ENCODE data around the gene LCT. TPM values are rescaled to one million over a fixed set of nuclear protein-coding genes. Genes with fewer than 3 reads are reported as not detected.
A peak's percentile ranks its signal among the peaks of the same experiment; 100 is the strongest.

The LCT gene
- total RNA-seq, 1 donor from 2014 or later = 0.19 TPM

GRCh38 chr2:135755573-135755972, 81.4 kb downstream of the LCT start:
- TF ChIP-seq CTCF (IDR thresholded peaks at IDR 0.05; ENCODE audit: unreplicated experiment) = no peak
- H3K9me3 Mint-ChIP-seq (ENCODE audit: low read depth) = peaks cover 11% of the 10 kb centered on the region
- DNase-seq (ENCODE audit: low spot score, unreplicated experiment) = no peak
- no peak overlapping the region for H3K27ac Mint-ChIP-seq
- no peaks in the 10 kb centered on the region for H3K4me1 Mint-ChIP-seq (ENCODE audit: low read depth)
- peaks cover 46% of the 10 kb centered on the region for H3K36me3 Mint-ChIP-seq (ENCODE audit: insufficient read depth)
- no peak overlapping the region for H3K4me3 Mint-ChIP-seq (ENCODE audit: low read depth)
- H3K27me3 Mint-ChIP-seq = no peaks in the 10 kb centered on the region

- H3K27me3 Mint-ChIP-seq = no peaks in the 10 kb centered on the region
- DNase-seq (ENCODE audit: low spot score, unreplicated experiment) = no peak
- no peak for TF ChIP-seq CTCF (IDR thresholded peaks at IDR 0.05; ENCODE audit: unreplicated experiment)
- no peaks in the 10 kb centered on the region for H3K9me3 Mint-ChIP-seq (ENCODE audit: low read depth)
- peaks cover 15% of the 10 kb centered on the region for H3K4me1 Mint-ChIP-seq (ENCODE audit: low read depth)
- H3K4me3 Mint-ChIP-seq (ENCODE audit: low read depth) = no peak overlapping the region
- peaks cover 20% of the 10 kb centered on the region for H3K36me3 Mint-ChIP-seq (ENCODE audit: insufficient read depth)
- H3K27ac Mint-ChIP-seq = peak overlapping the region; percentile 29
Observed at GRCh38 chr2:135745545-135745944, 91.4 kb downstream of the LCT start.

- peak overlapping the region; percentile 64 for H3K4me3 Mint-ChIP-seq (ENCODE audit: low read depth)
- H3K9me3 Mint-ChIP-seq (ENCODE audit: low read depth) = no peaks in the 10 kb centered on the region
- no peaks in the 10 kb centered on the region for H3K27me3 Mint-ChIP-seq
- TF ChIP-seq CTCF (IDR thresholded peaks at IDR 0.05; ENCODE audit: unreplicated experiment) = peak; percentile 19
- peak overlapping the region; percentile 29 for H3K27ac Mint-ChIP-seq
- DNase-seq (ENCODE audit: low spot score, unreplicated experiment) = no peak
- peaks cover 19% of the 10 kb centered on the region for H3K36me3 Mint-ChIP-seq (ENCODE audit: insufficient read depth)
- peaks cover 15% of the 10 kb centered on the region for H3K4me1 Mint-ChIP-seq (ENCODE audit: low read depth)
Observed at GRCh38 chr2:135744760-135745314, 92.1 kb downstream of the LCT start.

- Mint-ChIP-seq H3K4me3 (ENCODE audit: low read depth) (peak overlapping the region; percentile 64), H3K27me3 (no peaks in the 10 kb centered on the region), H3K27ac (peak overlapping the region; percentile 83), H3K4me1 (ENCODE audit: low read depth) (peaks cover 15% of the 10 kb centered on the region), H3K9me3 (ENCODE audit: low read depth) (no peaks in the 10 kb centered on the region), H3K36me3 (ENCODE audit: insufficient read depth) (peaks cover 16% of the 10 kb centered on the region)
- TF ChIP-seq CTCF (IDR thresholded peaks at IDR 0.05; ENCODE audit: unreplicated experiment) = no peak
- no peak for DNase-seq (ENCODE audit: low spot score, unreplicated experiment)
Observed at GRCh38 chr2:135743860-135744259, 93.1 kb downstream of the LCT start.

GRCh38 chr2:135742325-135742757, 94.6 kb downstream of the LCT start:
- H3K4me3 Mint-ChIP-seq (ENCODE audit: low read depth) = peak overlapping the region; percentile 94
- peak overlapping the region; percentile 100 for H3K27ac Mint-ChIP-seq
- H3K36me3 Mint-ChIP-seq (ENCODE audit: insufficient read depth) = peaks cover 13% of the 10 kb centered on the region
- DNase-seq (ENCODE audit: low spot score, unreplicated experiment) = peak; percentile 35
- no peaks in the 10 kb centered on the region for H3K9me3 Mint-ChIP-seq (ENCODE audit: low read depth)
- no peaks in the 10 kb centered on the region for H3K27me3 Mint-ChIP-seq
- TF ChIP-seq CTCF (IDR thresholded peaks at IDR 0.05; ENCODE audit: unreplicated experiment) = no peak
- peaks cover 15% of the 10 kb centered on the region for H3K4me1 Mint-ChIP-seq (ENCODE audit: low read depth)
